ENCODE data around the gene SLC25A48.

The SLC25A48 gene

GRCh38 chr5:135879591-135879990, 45.1 kb downstream of the SLC25A48 start:
- in situ Hi-C loops (cut with MboI; ENCODE audit: low sequenced_read_pairs), result loop anchor here (25.0 kb wide), 1 partner anchor 333 kb away; no protein-coding TSS in a partner anchor

GRCh38 chr5:135880278-135880677, 45.8 kb downstream of the SLC25A48 start:
- in situ Hi-C loops (cut with MboI; ENCODE audit: low sequenced_read_pairs), result loop anchor here (25.0 kb wide), 1 partner anchor 332 kb away; no protein-coding TSS in a partner anchor

- in situ Hi-C loops (cut with MboI; ENCODE audit: low sequenced_read_pairs), result loop anchor here (25.0 kb wide), 1 partner anchor 332 kb away; no protein-coding TSS in a partner anchor
Observed at GRCh38 chr5:135880801-135881200, 46.3 kb downstream of the SLC25A48 start.

GRCh38 chr5:135881244-135881643, 46.8 kb downstream of the SLC25A48 start:
- in situ Hi-C loops (cut with MboI; ENCODE audit: low sequenced_read_pairs), result loop anchor here (25.0 kb wide), 1 partner anchor 331 kb away; no protein-coding TSS in a partner anchor

- in situ Hi-C loops (cut with MboI; ENCODE audit: low sequenced_read_pairs), result loop anchor here (25.0 kb wide), 1 partner anchor 330 kb away; no protein-coding TSS in a partner anchor
Observed at GRCh38 chr5:135881819-135882218, 47.4 kb downstream of the SLC25A48 start.

GRCh38 chr5:135883026-135883425, 48.6 kb downstream of the SLC25A48 start:
- in situ Hi-C loops (cut with MboI; ENCODE audit: low sequenced_read_pairs), result loop anchor here (25.0 kb wide), 1 partner anchor 329 kb away; no protein-coding TSS in a partner anchor

GRCh38 chr5:135883441-135883840, 49.0 kb downstream of the SLC25A48 start:
- in situ Hi-C loops (cut with MboI; ENCODE audit: low sequenced_read_pairs), result loop anchor here (25.0 kb wide), 1 partner anchor 329 kb away; no protein-coding TSS in a partner anchor

- in situ Hi-C loops (cut with MboI; ENCODE audit: low sequenced_read_pairs), result loop anchor here (25.0 kb wide), 1 partner anchor 327 kb away; no protein-coding TSS in a partner anchor
Observed at GRCh38 chr5:135885031-135885430, 50.6 kb downstream of the SLC25A48 start.

GRCh38 chr5:135886136-135886535, 51.7 kb downstream of the SLC25A48 start:
- in situ Hi-C loops (cut with MboI; ENCODE audit: low sequenced_read_pairs), result loop anchor here (25.0 kb wide), 1 partner anchor 326 kb away; no protein-coding TSS in a partner anchor

GRCh38 chr5:135887447-135887864, 53.0 kb downstream of the SLC25A48 start:
- in situ Hi-C loops (cut with MboI; ENCODE audit: low sequenced_read_pairs), result loop anchor here (25.0 kb wide), 1 partner anchor 325 kb away; no protein-coding TSS in a partner anchor

GRCh38 chr5:135887881-135888614, 53.6 kb downstream of the SLC25A48 start:
- in situ Hi-C loops (cut with MboI; ENCODE audit: low sequenced_read_pairs), result loop anchor here (25.0 kb wide), 1 partner anchor 324 kb away; no protein-coding TSS in a partner anchor

- in situ Hi-C loops (cut with MboI; ENCODE audit: low sequenced_read_pairs), result loop anchor here (25.0 kb wide), 1 partner anchor 322 kb away; no protein-coding TSS in a partner anchor
Observed at GRCh38 chr5:135890296-135890695, 55.8 kb downstream of the SLC25A48 start.

- in situ Hi-C loops (cut with MboI; ENCODE audit: low sequenced_read_pairs), result loop anchor here (25.0 kb wide), 1 partner anchor 321 kb away; no protein-coding TSS in a partner anchor
Observed at GRCh38 chr5:135890867-135891266, 56.4 kb downstream of the SLC25A48 start.

GRCh38 chr5:135891268-135891667, 56.8 kb downstream of the SLC25A48 start:
- in situ Hi-C loops (cut with MboI; ENCODE audit: low sequenced_read_pairs), result loop anchor here (25.0 kb wide), 1 partner anchor 321 kb away; no protein-coding TSS in a partner anchor

GRCh38 chr5:135891791-135892190, 57.3 kb downstream of the SLC25A48 start:
- in situ Hi-C loops (cut with MboI; ENCODE audit: low sequenced_read_pairs), result loop anchor here (25.0 kb wide), 1 partner anchor 321 kb away; no protein-coding TSS in a partner anchor

- in situ Hi-C loops (cut with MboI; ENCODE audit: low sequenced_read_pairs), result loop anchor here (25.0 kb wide), 1 partner anchor 318 kb away; no protein-coding TSS in a partner anchor
Observed at GRCh38 chr5:135894276-135894675, 59.8 kb downstream of the SLC25A48 start.

GRCh38 chr5:135894789-135895188, 60.3 kb downstream of the SLC25A48 start:
- in situ Hi-C loops (cut with MboI; ENCODE audit: low sequenced_read_pairs), result loop anchor here (25.0 kb wide), 1 partner anchor 318 kb away; no protein-coding TSS in a partner anchor

GRCh38 chr5:135895474-135896006, 61.1 kb downstream of the SLC25A48 start, which contains the start of gene IL9:
IL9 (minus strand) TSS chr5:135895841; CDS start chr5:135895816, 25 bp downstream.
- in situ Hi-C loops (cut with MboI; ENCODE audit: low sequenced_read_pairs), result loop anchor here (25.0 kb wide), 1 partner anchor 317 kb away; no protein-coding TSS in a partner anchor

- in situ Hi-C loops (cut with MboI; ENCODE audit: low sequenced_read_pairs), result loop anchor here (25.0 kb wide), 1 partner anchor 314 kb away; no protein-coding TSS in a partner anchor
Observed at GRCh38 chr5:135898651-135899050, 64.2 kb downstream of the SLC25A48 start.

- in situ Hi-C loops (cut with MboI; ENCODE audit: low sequenced_read_pairs), result no loop called here
Observed at GRCh38 chr5:135900276-135900675, 65.8 kb downstream of the SLC25A48 start.

GRCh38 chr5:135901633-135902032, 67.2 kb downstream of the SLC25A48 start:
- in situ Hi-C loops (cut with MboI; ENCODE audit: low sequenced_read_pairs), result no loop called here
